HepG2 (cell line): Measurements from ENCODE around the gene IDH3A. TPM values are rescaled to one million over a fixed set of nuclear protein-coding genes. Genes with fewer than 3 reads are reported as not detected.

Experiments used
- ETV6 ChIP-seq: sonication (generic); formaldehyde crosslinking; conservative IDR thresholded peaks from 2 replicates; pipeline ENCODE4 v1.4.0; 2020; ENCODE audit warnings: missing genetic modification reagents
- GTF2F1 ChIP-seq: fragments of 150-350 bp; IDR thresholded peaks from 2 replicates; pipeline ENCODE4 v1.6.1; 2014; ENCODE audit warnings: low read length
- HNF4A ChIP-seq: sonication (generic); formaldehyde crosslinking; IDR thresholded peaks from 2 replicates; pipeline ENCODE4 v1.4.0; 2020; ENCODE audit warnings: missing genetic modification reagents
- ZFP90 ChIP-seq: sonication (generic); formaldehyde crosslinking; IDR thresholded peaks from 2 replicates; pipeline ENCODE4 v1.8.0; 2022; ENCODE audit warnings: missing genetic modification reagents, mild to moderate bottlenecking, inconsistent platforms, borderline replicate concordance
- ZIK1 ChIP-seq: sonication (generic); formaldehyde crosslinking; IDR thresholded peaks from 2 replicates; pipeline ENCODE4 v1.5.0; 2020; ENCODE audit warnings: mild to moderate bottlenecking, low read depth, missing genetic modification reagents, borderline replicate concordance
- ZNF337 ChIP-seq: sonication (generic); formaldehyde crosslinking; IDR thresholded peaks from 2 replicates; pipeline ENCODE4 v1.5.1; 2020; ENCODE audit warnings: missing genetic modification reagents, low read depth, mild to moderate bottlenecking, borderline replicate concordance
- ZNF350 ChIP-seq: sonication (generic); formaldehyde crosslinking; IDR thresholded peaks from 2 replicates; pipeline ENCODE4 v1.4.0; 2020; ENCODE audit warnings: mild to moderate bottlenecking, low read depth, missing genetic modification reagents, borderline replicate concordance
- ZNF383 ChIP-seq: sonication (generic); formaldehyde crosslinking; IDR thresholded peaks from 2 replicates; pipeline ENCODE4 v1.4.0; 2020; ENCODE audit warnings: missing genetic modification reagents, mild to moderate bottlenecking, borderline replicate concordance
- ZNF629 ChIP-seq: sonication (generic); formaldehyde crosslinking; conservative IDR thresholded peaks from 2 replicates; pipeline ENCODE4 v1.5.0; 2020; ENCODE audit warnings: missing genetic modification reagents
- ZNF841 ChIP-seq: sonication (generic); formaldehyde crosslinking; IDR thresholded peaks from 2 replicates; pipeline ENCODE4 v1.8.1; 2023; ENCODE audit warnings: missing genetic modification reagents, borderline replicate concordance
- polyA plus RNA-seq, 8 experiments: library from polyadenylated mRNA; depleted of rRNA in 3 of 8; stranded (reverse) in 7 of 8; unstranded in 1 of 8; fragments of >200 nt; fragmentation: Illumina TruSeq in 4 of 8; extraction: Trizol in 4 of 8; gene quantifications; 2 replicates each; pipeline versions ENCODE4 v1.2.1 to v1.2.3, GENCODE V29; 2011 to 2016; ENCODE audit warnings: low read depth in 4 of 8, missing spikeins in 1 of 8, mixed read lengths in 1 of 8; ENCODE audit not compliant: insufficient read depth in 1 of 8
- total RNA-seq, 5 experiments: library from RNA; depleted of rRNA; stranded (reverse); fragments of >200 nt; fragmentation: Illumina TruSeq; extraction: Trizol; gene quantifications; 2 replicates each; pipeline ENCODE4 v1.2.3, GENCODE V29; 2016; ENCODE audit warnings: low read depth in 1 of 5
- TF ChIP-seq, protein P1 (sequence below): sonication (generic); formaldehyde crosslinking; IDR thresholded peaks from 2 replicates; pipeline ENCODE4 v1.4.0; 2020; ENCODE audit warnings: missing genetic modification reagents
- TF ChIP-seq, protein P2 (sequence below): sonication (generic); formaldehyde crosslinking; IDR thresholded peaks from 2 replicates; pipeline ENCODE4 v1.5.0; 2020; ENCODE audit warnings: missing genetic modification reagents
- TF ChIP-seq, protein P3 (sequence below): sonication (generic); formaldehyde crosslinking; IDR thresholded peaks from 2 replicates; pipeline ENCODE4 v1.8.0; 2022; ENCODE audit warnings: mild to moderate bottlenecking, missing genetic modification reagents, moderate library complexity
- TF ChIP-seq, protein P4 (sequence below): sonication (generic); formaldehyde crosslinking; conservative IDR thresholded peaks from 2 replicates; pipeline ENCODE4 v1.4.0; 2020; ENCODE audit warnings: missing genetic modification reagents
- TF ChIP-seq, protein P5 (sequence below): sonication (generic); formaldehyde crosslinking; IDR thresholded peaks from 2 replicates; pipeline ENCODE4 v1.4.0; 2020; ENCODE audit warnings: missing genetic modification reagents

IDH3A gene
- total and polyA plus RNA-seq, 2 of the 13 experiments (the other 11 are each of a cell fraction or from before 2014, with no cell fraction given), result 40.7 to 50.7 TPM

DNA sequence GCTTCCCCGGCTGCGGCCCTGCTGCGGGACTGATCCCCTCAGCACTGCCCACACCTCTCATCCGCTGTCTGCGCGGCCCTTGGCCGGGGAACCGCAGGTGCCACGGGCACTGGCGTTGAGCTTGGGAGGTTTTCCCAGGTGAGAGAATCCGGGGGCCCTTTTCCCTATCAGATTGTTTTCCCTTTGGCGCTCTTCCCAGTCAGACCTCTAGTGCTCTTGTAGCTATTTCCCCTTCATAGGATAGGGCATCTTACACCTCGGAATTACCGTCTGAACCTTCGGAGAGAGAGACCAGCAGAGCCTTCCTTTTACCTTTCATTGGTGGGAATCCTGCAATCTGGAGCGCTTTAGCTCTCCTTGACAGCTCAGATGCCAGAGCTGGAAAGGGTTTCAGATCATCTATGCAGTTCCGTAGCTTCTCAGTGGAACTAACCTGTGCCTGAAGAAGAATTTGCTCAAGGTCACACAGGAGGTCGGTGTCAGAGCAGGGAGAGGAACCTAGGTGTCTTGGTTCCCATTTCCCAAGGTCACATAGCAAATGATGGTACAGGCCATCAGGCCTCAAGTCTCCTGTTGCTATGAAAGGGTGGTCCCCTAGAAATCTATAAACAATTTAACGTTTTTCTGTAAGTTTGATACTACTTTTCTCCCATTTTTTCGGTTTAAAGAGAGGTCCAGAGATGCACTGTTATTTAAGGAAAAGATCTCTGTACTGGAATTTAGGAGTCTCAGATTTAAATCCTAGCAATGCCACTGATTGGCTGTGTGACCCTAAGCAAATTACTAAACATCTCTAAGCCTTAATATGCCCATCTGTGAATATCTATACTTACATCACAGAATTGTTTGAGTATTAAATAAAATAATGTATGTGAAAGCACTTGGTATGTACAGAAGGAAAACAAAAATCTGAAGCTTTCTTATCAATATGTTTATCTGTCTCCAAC lies 916 bp downstream of the IDH3A start (continued):
- TF ChIP-seq ZNF337 (CRISPR knock-in tag), result no peak
- TF ChIP-seq, protein P1, sequence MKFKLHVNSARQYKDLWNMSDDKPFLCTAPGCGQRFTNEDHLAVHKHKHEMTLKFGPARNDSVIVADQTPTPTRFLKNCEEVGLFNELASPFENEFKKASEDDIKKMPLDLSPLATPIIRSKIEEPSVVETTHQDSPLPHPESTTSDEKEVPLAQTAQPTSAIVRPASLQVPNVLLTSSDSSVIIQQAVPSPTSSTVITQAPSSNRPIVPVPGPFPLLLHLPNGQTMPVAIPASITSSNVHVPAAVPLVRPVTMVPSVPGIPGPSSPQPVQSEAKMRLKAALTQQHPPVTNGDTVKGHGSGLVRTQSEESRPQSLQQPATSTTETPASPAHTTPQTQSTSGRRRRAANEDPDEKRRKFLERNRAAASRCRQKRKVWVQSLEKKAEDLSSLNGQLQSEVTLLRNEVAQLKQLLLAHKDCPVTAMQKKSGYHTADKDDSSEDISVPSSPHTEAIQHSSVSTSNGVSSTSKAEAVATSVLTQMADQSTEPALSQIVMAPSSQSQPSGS (CRISPR knock-in tag), result 0 out of 2 replicates have a peak, but pooled peaks have one; percentile 5
- no peak for TF ChIP-seq ZNF841 (CRISPR knock-in tag)
- TF ChIP-seq, protein P2, sequence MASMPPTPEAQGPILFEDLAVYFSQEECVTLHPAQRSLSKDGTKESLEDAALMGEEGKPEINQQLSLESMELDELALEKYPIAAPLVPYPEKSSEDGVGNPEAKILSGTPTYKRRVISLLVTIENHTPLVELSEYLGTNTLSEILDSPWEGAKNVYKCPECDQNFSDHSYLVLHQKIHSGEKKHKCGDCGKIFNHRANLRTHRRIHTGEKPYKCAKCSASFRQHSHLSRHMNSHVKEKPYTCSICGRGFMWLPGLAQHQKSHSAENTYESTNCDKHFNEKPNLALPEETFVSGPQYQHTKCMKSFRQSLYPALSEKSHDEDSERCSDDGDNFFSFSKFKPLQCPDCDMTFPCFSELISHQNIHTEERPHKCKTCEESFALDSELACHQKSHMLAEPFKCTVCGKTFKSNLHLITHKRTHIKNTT (CRISPR knock-in tag), result no peak
- TF ChIP-seq, protein P3, sequence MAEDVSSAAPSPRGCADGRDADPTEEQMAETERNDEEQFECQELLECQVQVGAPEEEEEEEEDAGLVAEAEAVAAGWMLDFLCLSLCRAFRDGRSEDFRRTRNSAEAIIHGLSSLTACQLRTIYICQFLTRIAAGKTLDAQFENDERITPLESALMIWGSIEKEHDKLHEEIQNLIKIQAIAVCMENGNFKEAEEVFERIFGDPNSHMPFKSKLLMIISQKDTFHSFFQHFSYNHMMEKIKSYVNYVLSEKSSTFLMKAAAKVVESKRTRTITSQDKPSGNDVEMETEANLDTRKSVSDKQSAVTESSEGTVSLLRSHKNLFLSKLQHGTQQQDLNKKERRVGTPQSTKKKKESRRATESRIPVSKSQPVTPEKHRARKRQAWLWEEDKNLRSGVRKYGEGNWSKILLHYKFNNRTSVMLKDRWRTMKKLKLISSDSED (CRISPR knock-in tag), result no peak
- TF ChIP-seq ETV6 (CRISPR knock-in tag), result no peak
- TF ChIP-seq ZIK1 (CRISPR knock-in tag), result no peak
- TF ChIP-seq ZNF383 (CRISPR knock-in tag), result no peak
- no peak for TF ChIP-seq HNF4A (CRISPR knock-in tag)
- TF ChIP-seq GTF2F1, result no peak
- 0 out of 2 replicates have a peak, but pooled peaks have one; percentile 5 for TF ChIP-seq ZNF350
- TF ChIP-seq, protein P4, sequence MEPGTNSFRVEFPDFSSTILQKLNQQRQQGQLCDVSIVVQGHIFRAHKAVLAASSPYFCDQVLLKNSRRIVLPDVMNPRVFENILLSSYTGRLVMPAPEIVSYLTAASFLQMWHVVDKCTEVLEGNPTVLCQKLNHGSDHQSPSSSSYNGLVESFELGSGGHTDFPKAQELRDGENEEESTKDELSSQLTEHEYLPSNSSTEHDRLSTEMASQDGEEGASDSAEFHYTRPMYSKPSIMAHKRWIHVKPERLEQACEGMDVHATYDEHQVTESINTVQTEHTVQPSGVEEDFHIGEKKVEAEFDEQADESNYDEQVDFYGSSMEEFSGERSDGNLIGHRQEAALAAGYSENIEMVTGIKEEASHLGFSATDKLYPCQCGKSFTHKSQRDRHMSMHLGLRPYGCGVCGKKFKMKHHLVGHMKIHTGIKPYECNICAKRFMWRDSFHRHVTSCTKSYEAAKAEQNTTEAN (CRISPR knock-in tag), result no peak
- TF ChIP-seq, protein P5, sequence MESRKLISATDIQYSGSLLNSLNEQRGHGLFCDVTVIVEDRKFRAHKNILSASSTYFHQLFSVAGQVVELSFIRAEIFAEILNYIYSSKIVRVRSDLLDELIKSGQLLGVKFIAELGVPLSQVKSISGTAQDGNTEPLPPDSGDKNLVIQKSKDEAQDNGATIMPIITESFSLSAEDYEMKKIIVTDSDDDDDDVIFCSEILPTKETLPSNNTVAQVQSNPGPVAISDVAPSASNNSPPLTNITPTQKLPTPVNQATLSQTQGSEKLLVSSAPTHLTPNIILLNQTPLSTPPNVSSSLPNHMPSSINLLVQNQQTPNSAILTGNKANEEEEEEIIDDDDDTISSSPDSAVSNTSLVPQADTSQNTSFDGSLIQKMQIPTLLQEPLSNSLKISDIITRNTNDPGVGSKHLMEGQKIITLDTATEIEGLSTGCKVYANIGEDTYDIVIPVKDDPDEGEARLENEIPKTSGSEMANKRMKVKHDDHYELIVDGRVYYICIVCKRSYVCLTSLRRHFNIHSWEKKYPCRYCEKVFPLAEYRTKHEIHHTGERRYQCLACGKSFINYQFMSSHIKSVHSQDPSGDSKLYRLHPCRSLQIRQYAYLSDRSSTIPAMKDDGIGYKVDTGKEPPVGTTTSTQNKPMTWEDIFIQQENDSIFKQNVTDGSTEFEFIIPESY (CRISPR knock-in tag), result no peak
- no peak for TF ChIP-seq ZNF629 (CRISPR knock-in tag)
- TF ChIP-seq ZFP90 (CRISPR knock-in tag), result no peak
